ENCODE data around the gene RET. TPM values are rescaled to one million over a fixed set of nuclear protein-coding genes. Genes with fewer than 3 reads are reported as not detected.

RET gene
- total and polyA plus RNA-seq, 2 of the 13 experiments (the other 11 are each of a cell fraction or from before 2014, with no cell fraction given): 0.02 TPM; not detected in 1

- TF ChIP-seq SNAPC2 (CRISPR knock-in tag; IDR thresholded peaks at IDR 0.05) (no peak), ZNF12 (CRISPR knock-in tag; IDR thresholded peaks at IDR 0.05) (no peak), ZFP82 (CRISPR knock-in tag; IDR thresholded peaks at IDR 0.05; ENCODE audit: borderline replicate concordance) (no peak), ZIK1 (CRISPR knock-in tag; IDR thresholded peaks at IDR 0.05; ENCODE audit: borderline replicate concordance, low read depth) (no peak)
- Histone ChIP-seq H3K79me2 (ENCODE audit: insufficient read depth, low read length) (no peaks in the 10 kb centered on the region), H4K20me1 (ENCODE audit: insufficient read depth, low read length) (no peaks in the 10 kb centered on the region), H3K27ac (ENCODE audit: extremely low read length, insufficient read depth, low read length) (no peak overlapping the region), H3K27me3 (ENCODE audit: control insufficient read depth in 1 of 2, insufficient read depth in 2 of 2, low read length in 2 of 2) (peaks cover 4 to 18% of the 10 kb centered on the region in 2 experiments; a peak in 2 of 5 replicates), H3K36me3 (replicated peaks in 1 of 2; ENCODE audit: control insufficient read depth in 1 of 2, insufficient read depth in 2 of 2, low read length in 2 of 2) (no peaks in the 10 kb centered on the region), H3K4me2 (ENCODE audit: low read depth, low read length) (no peak overlapping the region), H3K9ac (ENCODE audit: insufficient read depth, low read depth, low read length) (no peak overlapping the region), H2AFZ (ENCODE audit: low read length) (no peak overlapping the region), H3K9me3 (ENCODE audit: low read length) (no peaks in the 10 kb centered on the region), H3K4me1 (ENCODE audit: insufficient read depth, low read length) (peaks cover 14% of the 10 kb centered on the region), H3K4me3 (replicated peaks in 1 of 3; ENCODE audit: insufficient read depth in 1 of 3, low read depth in 2 of 3, low read length in 3 of 3) (no peak overlapping the region)
- no peak for FAIRE-seq
- intact Hi-C loops (cut with micrococcal nuclease; ENCODE audit: unreplicated experiment): no loop called here
- WGBS (ENCODE audit: low lambda C conversion rate): 16% methylated on average over 7 of the region's 7 CpGs
- ATAC-seq: no peak
- CTCF ChIA-PET (ENCODE audit: low intra/inter-chr PET ratio, low total read pairs): no interaction called here
- in situ Hi-C loops (cut with HindIII; ENCODE audit: extremely low pct_ligation_motif_present, low pct_unique_long_range_greater_than_20kb): no loop called here
- no TSS peak for BruUV-seq (replicated peaks)
- POLR2A ChIA-PET: no interaction called here
- DNase-seq (ENCODE audit: low spot score): no peak
These were observed 17.0 kb upstream of the RET start for GRCh38 chr10:43059828-43060227.

GRCh38 chr10:43060291-43060690, 16.6 kb upstream of the RET start:
- Histone ChIP-seq H3K36me3 (replicated peaks in 1 of 2; ENCODE audit: control insufficient read depth in 1 of 2, insufficient read depth in 2 of 2, low read length in 2 of 2) (no peaks in the 10 kb centered on the region), H3K4me2 (ENCODE audit: low read depth, low read length) (no peak overlapping the region), H3K27ac (ENCODE audit: extremely low read length, insufficient read depth, low read length) (no peak overlapping the region), H3K9me3 (ENCODE audit: low read length) (no peaks in the 10 kb centered on the region), H3K79me2 (ENCODE audit: insufficient read depth, low read length) (no peaks in the 10 kb centered on the region), H4K20me1 (ENCODE audit: insufficient read depth, low read length) (no peaks in the 10 kb centered on the region), H3K4me3 (replicated peaks in 1 of 3; ENCODE audit: insufficient read depth in 1 of 3, low read depth in 2 of 3, low read length in 3 of 3) (no peak overlapping the region), H3K9ac (ENCODE audit: insufficient read depth, low read depth, low read length) (no peak overlapping the region), H3K4me1 (ENCODE audit: insufficient read depth, low read length) (peaks cover 9% of the 10 kb centered on the region), H3K27me3 (ENCODE audit: control insufficient read depth in 1 of 2, insufficient read depth in 2 of 2, low read length in 2 of 2) (peaks cover 4 to 16% of the 10 kb centered on the region in 2 experiments; a peak in 2 of 5 replicates), H2AFZ (ENCODE audit: low read length) (no peak overlapping the region)
- ATAC-seq (no peak), DNase-seq (ENCODE audit: low spot score) (no peak), FAIRE-seq (no peak)
- ChIA-PET POLR2A (no interaction called here), CTCF (ENCODE audit: low intra/inter-chr PET ratio, low total read pairs) (no interaction called here)
- intact Hi-C loops (cut with micrococcal nuclease; ENCODE audit: unreplicated experiment): no loop called here
- 11% methylated on average over 5 of the region's 6 CpGs for WGBS (ENCODE audit: low lambda C conversion rate)
- TF ChIP-seq SMAD3 (CRISPR knock-in tag; IDR thresholded peaks at IDR 0.05): no peak
- no peak for TF ChIP-seq HMGXB4 (CRISPR knock-in tag; IDR thresholded peaks at IDR 0.05; ENCODE audit: borderline replicate concordance in 1 of 2, low read depth in 1 of 2)
- no TSS peak for BruUV-seq (replicated peaks)
- in situ Hi-C loops (cut with HindIII; ENCODE audit: extremely low pct_ligation_motif_present, low pct_unique_long_range_greater_than_20kb): no loop called here

Measured in HepG2 (cell line).